ENCODE data around the gene ERC2. TPM values are rescaled to one million over a fixed set of nuclear protein-coding genes. Genes with fewer than 3 reads are reported as not detected.

The ERC2 gene
- total RNA-seq, 1 donor from 2014 or later, result 0.35 TPM

DNA sequence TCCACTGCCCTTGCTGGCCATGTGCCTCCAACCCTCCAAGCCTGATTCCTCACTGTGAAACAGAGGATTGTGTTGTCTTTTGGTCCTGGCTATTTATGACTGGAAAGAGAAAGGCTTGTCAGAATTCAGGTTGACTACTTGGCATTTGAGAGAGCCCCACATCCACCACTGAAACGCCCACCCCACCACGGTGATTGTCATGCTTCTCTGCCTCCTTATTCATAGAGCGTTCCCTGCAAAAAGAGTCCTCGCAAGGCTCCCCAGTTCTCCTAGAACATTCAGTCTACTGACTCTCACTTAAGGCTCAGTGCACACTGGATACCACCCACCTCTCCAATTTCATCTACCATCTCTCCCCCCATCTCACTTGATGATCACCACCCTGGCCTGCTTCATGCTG lies 818.3 kb downstream of the ERC2 start:
- Mint-ChIP-seq H3K4me3 (ENCODE audit: unreplicated experiment) (no peak overlapping the region), H3K27me3 (ENCODE audit: unreplicated experiment) (peaks cover 24% of the 10 kb centered on the region), H3K4me1 (ENCODE audit: unreplicated experiment) (no peaks in the 10 kb centered on the region), H3K36me3 (ENCODE audit: unreplicated experiment) (no peaks in the 10 kb centered on the region), H3K9me3 (ENCODE audit: unreplicated experiment) (no peaks in the 10 kb centered on the region), H3K27ac (ENCODE audit: unreplicated experiment) (no peak overlapping the region)
- no peak for DNase-seq (ENCODE audit: extremely low spot score, unreplicated experiment)
- TF ChIP-seq, protein P1, sequence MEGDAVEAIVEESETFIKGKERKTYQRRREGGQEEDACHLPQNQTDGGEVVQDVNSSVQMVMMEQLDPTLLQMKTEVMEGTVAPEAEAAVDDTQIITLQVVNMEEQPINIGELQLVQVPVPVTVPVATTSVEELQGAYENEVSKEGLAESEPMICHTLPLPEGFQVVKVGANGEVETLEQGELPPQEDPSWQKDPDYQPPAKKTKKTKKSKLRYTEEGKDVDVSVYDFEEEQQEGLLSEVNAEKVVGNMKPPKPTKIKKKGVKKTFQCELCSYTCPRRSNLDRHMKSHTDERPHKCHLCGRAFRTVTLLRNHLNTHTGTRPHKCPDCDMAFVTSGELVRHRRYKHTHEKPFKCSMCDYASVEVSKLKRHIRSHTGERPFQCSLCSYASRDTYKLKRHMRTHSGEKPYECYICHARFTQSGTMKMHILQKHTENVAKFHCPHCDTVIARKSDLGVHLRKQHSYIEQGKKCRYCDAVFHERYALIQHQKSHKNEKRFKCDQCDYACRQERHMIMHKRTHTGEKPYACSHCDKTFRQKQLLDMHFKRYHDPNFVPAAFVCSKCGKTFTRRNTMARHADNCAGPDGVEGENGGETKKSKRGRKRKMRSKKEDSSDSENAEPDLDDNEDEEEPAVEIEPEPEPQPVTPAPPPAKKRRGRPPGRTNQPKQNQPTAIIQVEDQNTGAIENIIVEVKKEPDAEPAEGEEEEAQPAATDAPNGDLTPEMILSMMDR (IDR thresholded peaks at IDR 0.05), result no peak

DNA sequence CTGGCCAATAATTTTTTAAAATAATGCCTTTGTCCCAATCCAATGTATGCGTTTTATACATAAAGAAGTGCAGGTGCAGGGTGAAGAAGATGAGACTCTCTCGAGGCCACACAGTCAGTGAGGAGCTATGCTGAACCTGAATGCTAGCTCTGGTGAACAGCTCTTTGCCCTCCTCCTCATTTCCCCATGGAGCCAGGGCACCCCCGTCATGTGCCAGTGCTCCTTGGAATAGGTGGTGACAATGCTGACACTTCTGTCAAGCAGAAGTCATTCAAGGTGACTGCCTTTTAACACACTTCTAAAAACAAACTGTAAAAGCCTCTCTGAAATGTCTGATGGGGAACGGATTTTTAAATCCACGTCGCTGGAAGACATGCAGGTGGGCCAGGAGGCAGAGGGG lies 818.7 kb downstream of the ERC2 start:
- no peak for DNase-seq (ENCODE audit: extremely low spot score, unreplicated experiment)
- H3K4me3 Mint-ChIP-seq (ENCODE audit: unreplicated experiment), result no peak overlapping the region
- H3K27ac Mint-ChIP-seq (ENCODE audit: unreplicated experiment), result no peak overlapping the region
- no peaks in the 10 kb centered on the region for H3K4me1 Mint-ChIP-seq (ENCODE audit: unreplicated experiment)
- H3K9me3 Mint-ChIP-seq (ENCODE audit: unreplicated experiment), result no peaks in the 10 kb centered on the region
- peaks cover 24% of the 10 kb centered on the region for H3K27me3 Mint-ChIP-seq (ENCODE audit: unreplicated experiment)
- TF ChIP-seq, protein P1 (IDR thresholded peaks at IDR 0.05), result no peak
- no peaks in the 10 kb centered on the region for H3K36me3 Mint-ChIP-seq (ENCODE audit: unreplicated experiment)

DNA sequence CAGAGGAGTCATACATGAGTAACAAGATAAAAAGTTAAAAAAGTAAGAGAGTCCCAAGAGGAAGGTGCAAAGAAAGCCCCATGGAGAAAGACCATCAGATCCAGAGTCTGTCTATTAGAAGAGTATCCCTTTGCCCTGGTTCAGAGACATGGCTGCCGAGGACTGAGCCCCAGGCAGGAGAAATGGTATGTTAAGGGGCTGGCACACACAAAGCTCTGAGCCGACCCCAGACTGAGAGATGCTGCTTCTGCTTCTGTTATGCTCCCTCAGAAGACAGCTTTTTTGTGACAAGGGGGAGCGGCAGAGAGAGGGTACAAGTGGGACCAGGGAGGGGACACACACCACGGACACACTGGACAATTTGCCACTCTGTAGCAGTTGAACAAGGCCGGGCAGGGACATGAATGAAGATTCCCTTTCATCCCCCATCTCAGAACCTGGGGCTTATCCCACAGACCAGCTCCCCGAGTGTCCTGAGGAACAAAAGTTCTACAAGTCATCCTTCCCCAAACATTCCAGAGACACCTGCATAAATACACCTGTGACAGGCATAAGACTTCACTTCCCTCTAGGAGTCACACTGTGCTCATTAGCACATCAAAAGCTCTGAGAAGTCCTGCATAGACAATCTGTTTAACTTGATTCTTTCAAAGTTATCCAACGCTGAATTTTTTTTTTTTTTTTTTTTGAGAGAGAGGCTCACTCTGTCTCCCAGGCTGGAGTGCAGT lies 819.5 kb downstream of the ERC2 start:
- Mint-ChIP-seq H3K4me1 (ENCODE audit: unreplicated experiment) (no peaks in the 10 kb centered on the region), H3K27ac (ENCODE audit: unreplicated experiment) (no peak overlapping the region), H3K9me3 (ENCODE audit: unreplicated experiment) (no peaks in the 10 kb centered on the region), H3K36me3 (ENCODE audit: unreplicated experiment) (no peaks in the 10 kb centered on the region), H3K27me3 (ENCODE audit: unreplicated experiment) (peaks cover 22% of the 10 kb centered on the region), H3K4me3 (ENCODE audit: unreplicated experiment) (no peak overlapping the region)
- TF ChIP-seq, protein P1 (IDR thresholded peaks at IDR 0.05), result no peak
- DNase-seq (ENCODE audit: extremely low spot score, unreplicated experiment), result no peak

DNA sequence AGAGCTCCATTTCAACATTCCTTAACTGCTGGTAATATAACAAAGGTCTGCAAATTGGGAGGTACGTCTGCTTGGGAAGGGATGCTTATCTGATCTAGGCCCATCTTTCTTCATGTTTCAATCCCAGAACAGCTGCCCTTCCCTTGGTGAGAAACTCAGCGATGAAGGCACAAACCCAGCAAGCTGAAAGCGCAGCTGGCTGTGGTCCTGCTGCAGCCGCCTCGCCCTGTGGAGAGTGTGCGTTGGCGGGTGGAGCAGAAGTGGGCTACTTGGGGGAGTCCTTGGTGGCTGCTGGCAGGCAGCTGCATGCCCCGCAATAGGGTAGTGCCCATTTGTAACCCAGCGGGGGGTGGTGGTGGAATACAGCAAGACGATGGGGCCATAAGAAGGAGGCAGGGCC lies 820.6 kb downstream of the ERC2 start:
- H3K9me3 Mint-ChIP-seq (ENCODE audit: unreplicated experiment), result no peaks in the 10 kb centered on the region

DNA sequence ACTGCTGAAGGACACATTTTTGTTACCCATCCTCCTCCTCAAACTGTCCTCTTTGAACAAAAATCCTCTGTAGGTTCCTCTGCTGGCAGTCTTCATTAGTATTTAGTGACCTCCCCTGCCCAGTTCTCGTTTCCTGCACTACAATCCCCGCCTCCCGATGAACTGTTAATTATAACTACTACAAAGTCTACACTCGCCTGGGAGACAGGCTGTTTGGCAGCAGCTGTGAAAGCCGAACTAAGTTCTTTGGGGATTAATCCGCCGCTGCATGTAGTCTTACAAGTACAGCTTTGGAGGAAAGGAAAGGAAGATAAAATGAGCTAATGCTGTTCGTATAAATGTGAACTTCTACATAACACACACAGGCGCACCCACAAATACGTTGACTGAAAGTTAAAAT lies 821.2 kb downstream of the ERC2 start:
- peaks cover 22% of the 10 kb centered on the region for H3K27me3 Mint-ChIP-seq (ENCODE audit: unreplicated experiment)
- H3K27ac Mint-ChIP-seq (ENCODE audit: unreplicated experiment), result no peak overlapping the region
- DNase-seq (ENCODE audit: extremely low spot score, unreplicated experiment), result no peak
- no peaks in the 10 kb centered on the region for H3K9me3 Mint-ChIP-seq (ENCODE audit: unreplicated experiment)
- H3K4me3 Mint-ChIP-seq (ENCODE audit: unreplicated experiment), result no peak overlapping the region
- TF ChIP-seq, protein P1 (IDR thresholded peaks at IDR 0.05), result no peak
- H3K36me3 Mint-ChIP-seq (ENCODE audit: unreplicated experiment), result no peaks in the 10 kb centered on the region
- H3K4me1 Mint-ChIP-seq (ENCODE audit: unreplicated experiment), result no peaks in the 10 kb centered on the region

More for the DNA sequence above, 820.6 kb downstream of the ERC2 start:
- TF ChIP-seq, protein P1 (IDR thresholded peaks at IDR 0.05), result no peak
- Mint-ChIP-seq H3K27me3 (ENCODE audit: unreplicated experiment) (peaks cover 22% of the 10 kb centered on the region), H3K4me3 (ENCODE audit: unreplicated experiment) (no peak overlapping the region), H3K27ac (ENCODE audit: unreplicated experiment) (no peak overlapping the region), H3K36me3 (ENCODE audit: unreplicated experiment) (no peaks in the 10 kb centered on the region), H3K4me1 (ENCODE audit: unreplicated experiment) (no peaks in the 10 kb centered on the region)
- no peak for DNase-seq (ENCODE audit: extremely low spot score, unreplicated experiment)
